ENCODE measurements around the gene PNPLA3.

PNPLA3 gene

DNA sequence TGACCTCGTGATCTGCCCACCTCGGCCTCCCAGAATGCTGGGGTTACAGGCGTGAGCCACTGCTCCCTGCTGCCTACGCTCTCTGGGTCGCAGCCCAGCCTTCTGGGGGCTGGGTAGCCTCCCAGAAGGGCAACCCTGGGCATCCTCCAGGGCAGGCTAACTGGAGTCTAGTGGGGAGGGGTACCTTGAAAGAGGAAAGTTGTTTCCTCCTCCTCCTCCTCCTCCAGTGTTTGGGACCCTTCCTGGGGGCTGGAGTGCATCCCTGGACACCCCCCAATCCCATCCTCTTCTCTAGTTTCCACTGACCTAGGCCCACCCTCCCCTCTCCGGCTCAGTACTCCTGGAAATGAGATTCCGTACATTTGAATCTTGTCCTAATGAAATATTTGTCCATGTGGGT lies 1.3 kb downstream of the PNPLA3 start:
- DNase-seq: no peak

DNA sequence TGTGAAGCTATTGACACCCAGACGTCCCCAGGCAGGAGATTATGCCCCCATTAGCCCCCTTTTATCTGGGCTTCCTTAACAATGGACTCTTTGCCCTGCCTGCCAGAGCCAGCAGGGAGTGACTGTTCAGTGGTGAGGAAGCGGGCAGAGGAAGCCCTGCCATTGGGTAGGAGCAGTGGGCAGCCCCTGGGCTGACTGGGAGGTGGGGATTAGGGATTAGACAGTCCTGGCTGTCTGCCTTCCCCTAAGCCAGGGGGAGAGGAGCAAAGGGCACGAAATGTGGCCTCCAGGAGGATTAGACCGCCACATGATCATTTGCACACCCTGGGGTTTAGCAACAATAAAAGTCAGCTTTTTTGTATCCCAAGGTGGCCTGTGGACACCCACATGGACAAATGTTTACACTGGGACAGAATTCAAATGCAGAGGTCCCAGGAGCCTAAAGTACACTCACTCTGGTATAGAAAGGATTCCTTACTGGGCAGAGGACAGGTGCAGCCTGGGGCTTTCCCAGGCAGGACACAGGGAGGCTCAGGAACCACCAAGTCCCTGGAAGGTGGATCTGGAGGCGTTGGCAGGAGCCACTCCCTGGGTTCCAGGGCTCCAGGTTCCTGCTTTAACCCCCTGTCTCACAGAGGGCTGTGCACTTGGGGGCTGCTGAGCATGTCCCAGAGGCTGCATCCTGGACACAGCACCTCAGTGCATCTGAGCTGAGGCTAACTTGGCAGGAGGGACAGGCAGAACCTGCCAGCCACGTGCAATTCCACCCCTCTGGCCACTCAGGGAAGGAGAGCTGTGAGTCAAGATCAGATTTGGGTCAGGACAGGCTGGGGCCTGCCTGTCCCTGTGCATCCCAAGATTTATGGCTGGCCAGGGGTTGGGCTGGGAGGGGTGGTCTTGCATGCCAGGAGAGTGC lies 2.1 kb downstream of the PNPLA3 start:
- DNase-seq: peak; percentile 62

DNA sequence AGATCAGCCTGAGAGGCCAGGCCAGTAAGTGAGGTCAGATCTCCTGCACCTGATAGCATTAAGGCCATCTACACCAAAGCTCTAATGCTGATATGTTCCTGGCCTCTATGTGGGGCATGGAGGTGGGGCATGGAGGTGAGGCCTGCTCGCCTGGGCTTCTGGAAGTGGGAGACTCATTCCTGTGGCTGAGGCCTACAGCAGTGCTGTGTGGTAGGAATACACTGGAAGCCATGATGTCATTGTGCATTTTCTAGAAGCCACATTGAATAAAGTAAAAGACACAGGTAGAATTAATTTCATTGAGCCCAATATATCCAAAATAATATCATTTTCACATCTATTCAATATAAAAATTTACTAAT lies 2.7 kb downstream of the PNPLA3 start:
- DNase-seq: no peak

GRCh38 chr22:43928468-43928867 lies 4.9 kb downstream of the PNPLA3 start:
- DNase-seq: no peak

- DNase-seq: no peak
Observed at GRCh38 chr22:43928908-43929307, 5.3 kb downstream of the PNPLA3 start.

GRCh38 chr22:43931771-43932170 lies 8.2 kb downstream of the PNPLA3 start:
- no peak for DNase-seq

GRCh38 chr22:43941449-43941848 lies 17.8 kb downstream of the PNPLA3 start:
- DNase-seq: no peak

DNA sequence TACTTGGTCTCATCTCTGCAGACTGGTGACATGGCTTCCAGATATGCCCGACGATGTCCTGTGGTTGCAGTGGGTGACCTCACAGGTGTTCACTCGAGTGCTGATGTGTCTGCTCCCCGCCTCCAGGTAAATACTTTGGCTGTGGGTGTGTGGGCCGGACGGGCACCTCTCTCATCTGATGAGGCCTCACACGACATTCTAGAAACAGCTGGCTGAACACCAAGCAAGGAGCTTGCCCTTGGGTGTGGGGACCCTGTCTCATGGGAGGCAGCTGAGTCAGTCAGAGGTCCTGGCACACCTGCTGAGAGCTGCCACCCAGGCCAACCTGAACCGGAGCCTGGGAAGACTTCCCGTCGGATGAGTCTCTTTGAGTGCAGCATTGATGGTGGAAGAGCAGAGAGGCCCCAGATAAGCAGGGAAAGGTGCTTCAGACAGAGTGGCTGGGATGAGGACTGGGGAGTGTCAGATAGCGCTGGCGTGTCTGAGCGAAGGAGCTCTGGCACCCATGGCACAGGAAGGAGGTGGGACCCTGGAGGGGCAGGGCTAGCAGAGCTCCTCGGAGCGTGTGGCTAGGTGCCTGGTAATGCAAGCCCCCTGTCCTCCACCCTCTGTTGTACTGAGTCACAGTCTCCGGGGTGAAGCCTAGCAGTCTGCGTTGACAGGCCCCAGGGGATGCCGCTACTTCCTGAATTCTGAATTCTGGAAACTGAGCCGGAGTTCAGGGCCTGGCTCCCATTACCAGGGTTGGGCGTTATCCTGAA lies 21.2 kb downstream of the PNPLA3 start:
- no peak for DNase-seq

DNA sequence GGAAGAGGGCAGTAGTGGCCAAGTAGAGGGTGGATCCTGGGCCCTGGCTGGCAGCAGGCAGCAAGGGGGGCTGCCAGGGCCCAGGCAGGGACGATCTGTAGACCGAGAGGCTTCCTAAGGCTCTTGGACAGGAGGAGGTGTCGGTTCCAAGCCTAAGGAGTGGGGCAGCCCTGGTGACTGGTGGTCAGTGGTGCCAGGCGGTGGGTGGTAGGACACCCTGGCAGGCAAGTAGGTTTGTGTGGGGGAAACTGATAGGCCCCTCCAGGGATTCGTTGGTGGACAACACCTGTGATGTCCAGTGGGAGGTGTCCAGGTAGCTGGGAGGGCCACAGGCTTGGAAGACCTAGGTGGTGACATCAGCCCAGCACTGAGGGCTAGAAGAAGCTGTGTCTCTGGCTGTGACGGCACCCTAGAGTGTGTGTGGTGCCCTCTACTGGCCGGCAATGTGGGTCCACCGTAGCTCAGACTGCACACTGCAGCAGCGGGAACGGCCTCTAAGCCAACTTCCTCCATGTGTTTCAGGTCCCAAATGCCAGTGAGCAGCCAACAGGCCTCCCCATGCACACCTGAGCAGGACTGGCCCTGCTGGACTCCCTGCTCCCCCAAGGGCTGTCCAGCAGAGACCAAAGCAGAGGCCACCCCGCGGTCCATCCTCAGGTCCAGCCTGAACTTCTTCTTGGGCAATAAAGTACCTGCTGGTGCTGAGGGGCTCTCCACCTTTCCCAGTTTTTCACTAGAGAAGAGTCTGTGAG lies 22.2 kb downstream of the PNPLA3 start:
- DNase-seq: peak; percentile 46

DNA sequence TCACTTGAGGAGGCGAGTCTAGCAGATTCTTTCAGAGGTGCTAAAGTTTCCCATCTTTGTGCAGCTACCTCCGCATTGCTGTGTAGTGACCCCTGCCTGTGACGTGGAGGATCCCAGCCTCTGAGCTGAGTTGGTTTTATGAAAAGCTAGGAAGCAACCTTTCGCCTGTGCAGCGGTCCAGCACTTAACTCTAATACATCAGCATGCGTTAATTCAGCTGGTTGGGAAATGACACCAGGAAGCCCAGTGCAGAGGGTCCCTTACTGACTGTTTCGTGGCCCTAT lies 22.7 kb downstream of the PNPLA3 start:
- DNase-seq: no peak

DNA sequence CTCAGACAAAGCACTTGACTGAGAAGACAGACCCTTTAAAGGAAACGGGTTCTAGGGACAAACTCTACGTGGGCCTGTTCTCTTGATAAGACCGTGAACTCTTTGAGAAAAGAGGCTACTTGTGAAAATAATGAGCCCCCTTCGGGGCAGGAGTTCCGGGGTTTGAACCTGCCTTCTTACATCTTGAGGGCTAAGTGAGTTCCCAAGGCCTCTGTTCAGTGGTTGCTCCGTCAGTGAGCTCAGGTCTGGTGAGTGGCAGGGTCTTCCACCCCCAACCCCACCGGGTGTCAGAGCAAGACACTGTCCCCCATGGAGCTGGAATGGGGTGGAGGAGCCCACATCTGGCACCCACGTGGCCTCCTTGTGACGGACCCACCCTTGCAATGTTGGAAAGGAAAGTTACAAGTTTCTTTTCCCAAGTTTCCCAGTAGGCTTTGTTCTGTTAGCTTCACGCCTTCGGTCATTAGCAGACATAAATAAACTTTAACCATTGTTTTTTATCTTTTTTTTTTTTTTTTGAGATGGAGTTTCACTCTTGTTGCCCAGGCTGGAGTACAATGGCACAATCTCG lies 25.3 kb downstream of the PNPLA3 start:
- DNase-seq: no peak

DNA sequence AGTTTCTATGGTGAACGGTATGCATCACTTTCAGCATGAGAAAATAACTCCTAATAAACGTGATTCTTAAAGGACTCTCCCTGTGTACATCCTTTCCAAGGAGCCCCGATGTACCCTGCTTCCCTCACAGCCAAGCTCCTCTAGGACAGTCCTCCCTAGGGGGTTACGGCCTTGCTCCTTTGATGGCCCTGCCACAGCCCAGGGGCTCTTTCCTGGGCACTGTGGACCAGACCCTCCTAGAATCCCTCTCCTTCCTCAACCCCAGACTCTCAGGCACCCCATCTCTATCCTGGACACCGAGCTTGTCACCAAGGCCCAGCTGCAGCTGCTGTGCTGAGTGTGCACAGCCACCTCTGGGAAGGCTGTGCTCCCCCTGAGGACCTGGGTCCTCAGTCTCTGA lies 27.8 kb downstream of the PNPLA3 start:
- no peak for DNase-seq

GRCh38 chr22:43951966-43952365 lies 28.4 kb downstream of the PNPLA3 start:
- DNase-seq: no peak

- peak; percentile 23 for DNase-seq
Observed at GRCh38 chr22:43953988-43954785, 30.6 kb downstream of the PNPLA3 start.

DNA sequence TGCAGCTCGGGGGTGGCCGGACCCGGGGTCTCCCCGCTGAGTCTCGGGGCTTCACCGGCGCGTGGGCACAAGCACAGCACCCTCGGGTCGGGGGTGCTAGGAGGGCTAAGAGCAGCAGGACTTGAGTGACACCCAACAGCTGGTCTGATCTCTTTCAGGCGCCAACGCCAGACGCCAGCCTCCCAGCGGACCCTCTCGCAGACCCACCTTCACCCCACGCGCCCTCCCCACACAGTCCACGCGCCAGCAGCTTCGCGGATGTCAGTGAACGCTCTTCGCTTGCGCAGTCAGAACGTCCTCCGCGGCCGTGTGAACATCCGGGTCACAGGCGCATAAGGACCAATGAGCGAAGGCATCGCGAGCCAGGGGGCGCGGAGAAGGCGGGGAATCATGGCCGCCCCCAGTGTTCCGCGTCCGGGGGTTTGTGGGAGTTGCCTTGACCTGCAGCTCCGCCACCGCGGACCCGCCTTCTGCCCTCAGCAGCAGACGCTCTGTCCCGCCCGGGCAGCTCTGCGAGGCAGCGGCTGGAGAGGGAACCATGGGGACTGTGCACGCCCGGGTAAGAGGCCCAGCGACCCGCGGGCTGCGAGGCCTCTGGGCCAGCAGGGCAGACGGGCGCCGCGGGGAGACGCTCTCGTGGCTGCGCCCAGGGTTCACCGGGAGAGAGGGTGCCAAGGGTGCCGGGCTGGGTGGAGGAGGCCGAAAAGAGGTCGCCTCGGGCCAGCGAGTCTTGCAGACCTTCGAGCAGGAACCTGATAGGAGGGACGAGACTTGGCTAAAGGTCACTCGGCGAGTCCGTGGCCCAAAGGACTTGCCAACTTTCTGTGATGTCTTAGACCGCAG lies 31.7 kb downstream of the PNPLA3 start, which contains the start of gene SAMM50:
SAMM50 (plus strand) TSS at position 403 of the 843 bp plus-strand sequence; CDS start at position 539, 136 bp downstream.
- DNase-seq: peak; percentile 96

DNA sequence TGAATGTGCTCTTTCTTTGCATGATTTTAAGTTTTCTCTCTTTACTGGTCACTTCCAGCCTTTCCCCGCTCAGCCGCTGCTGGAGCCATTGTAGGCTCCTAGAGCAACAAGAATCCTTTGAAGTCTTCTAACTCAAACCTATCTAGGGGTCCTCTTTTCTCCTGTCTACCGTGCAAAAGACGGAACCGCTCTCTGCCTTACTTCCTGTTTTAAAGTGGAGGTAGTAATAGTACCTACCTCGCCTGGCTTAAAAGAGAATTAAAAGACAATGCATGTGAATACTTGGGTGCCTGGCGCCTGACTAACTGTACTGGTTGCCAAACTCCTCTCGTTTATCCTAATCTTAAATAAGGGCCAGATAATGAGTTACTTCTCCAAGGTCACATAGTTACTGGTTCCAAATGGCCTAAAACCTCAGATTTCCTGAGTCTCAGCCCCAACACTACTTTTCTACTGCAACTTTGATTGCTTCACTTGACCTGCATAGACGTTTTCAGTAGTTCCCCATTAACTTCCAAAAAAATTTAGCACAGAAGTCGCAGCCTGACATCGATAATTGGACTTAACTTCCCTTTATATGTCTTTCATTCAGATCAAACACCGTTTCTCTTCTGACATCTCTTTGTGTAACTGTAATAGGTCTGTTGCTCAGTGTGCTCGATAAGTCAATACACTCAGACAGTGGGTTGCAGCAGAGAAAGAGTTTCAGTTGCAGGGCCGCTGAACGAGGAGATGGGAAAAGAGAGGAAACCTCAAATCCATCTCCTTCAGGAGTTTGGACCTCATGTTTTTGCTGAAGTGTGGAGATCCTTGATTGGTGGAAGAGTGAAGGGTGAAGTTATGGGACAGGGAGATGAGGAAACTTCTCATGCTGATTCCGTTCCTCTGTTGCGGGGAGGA lies 32.5 kb downstream of the PNPLA3 start:
- DNase-seq: peak; percentile 51

DNA sequence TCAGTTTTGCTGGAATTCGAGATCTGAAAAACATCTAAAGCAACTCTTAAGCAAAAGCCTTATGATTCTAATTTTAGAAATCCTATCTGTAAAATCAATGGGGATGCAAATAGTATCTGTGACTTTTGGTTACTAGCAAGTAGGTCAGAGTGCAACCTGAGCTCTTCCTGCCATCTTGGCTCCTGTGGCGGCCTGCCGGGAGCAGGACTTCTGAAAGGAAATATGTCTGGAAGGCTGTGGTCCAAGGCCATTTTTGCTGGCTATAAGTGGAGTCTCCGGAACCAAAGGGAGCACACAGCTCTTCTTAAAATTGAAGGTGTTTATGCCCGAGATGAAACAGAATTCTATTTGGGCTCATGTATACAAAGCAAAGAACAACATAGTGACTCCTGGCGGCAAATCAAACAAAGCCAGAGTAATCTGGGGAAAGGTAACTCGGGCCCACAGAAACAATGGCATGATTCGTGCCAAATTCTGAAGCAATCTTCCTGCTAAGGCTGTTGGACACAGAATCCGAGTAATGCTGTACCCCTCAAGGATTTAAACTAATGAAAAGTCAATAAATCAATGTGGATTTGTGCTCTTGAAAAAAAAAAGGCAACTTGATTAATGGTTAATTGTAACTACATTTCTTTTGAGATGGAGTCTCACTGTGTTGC lies 33.3 kb downstream of the PNPLA3 start:
- DNase-seq: no peak

DNA sequence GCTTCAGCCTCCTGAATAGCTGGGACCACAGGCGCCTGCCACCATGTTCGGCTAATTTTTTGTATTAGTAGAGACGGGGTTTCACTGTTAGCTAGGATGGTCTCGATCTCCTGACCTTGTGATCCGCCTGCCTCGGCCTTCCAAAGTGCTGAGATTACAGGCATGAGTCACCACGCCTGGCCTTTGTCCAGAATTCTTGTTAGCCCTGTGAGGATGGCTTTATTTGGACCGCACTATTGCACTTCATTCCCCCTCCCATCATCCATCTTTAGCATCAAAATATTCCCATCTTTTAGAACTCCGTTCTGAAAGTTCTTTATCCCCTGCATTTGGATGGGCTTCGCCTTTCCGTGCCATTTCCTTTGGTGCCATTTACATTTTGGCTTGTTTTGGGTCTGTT lies 34.3 kb downstream of the PNPLA3 start:
- no peak for DNase-seq

DNA sequence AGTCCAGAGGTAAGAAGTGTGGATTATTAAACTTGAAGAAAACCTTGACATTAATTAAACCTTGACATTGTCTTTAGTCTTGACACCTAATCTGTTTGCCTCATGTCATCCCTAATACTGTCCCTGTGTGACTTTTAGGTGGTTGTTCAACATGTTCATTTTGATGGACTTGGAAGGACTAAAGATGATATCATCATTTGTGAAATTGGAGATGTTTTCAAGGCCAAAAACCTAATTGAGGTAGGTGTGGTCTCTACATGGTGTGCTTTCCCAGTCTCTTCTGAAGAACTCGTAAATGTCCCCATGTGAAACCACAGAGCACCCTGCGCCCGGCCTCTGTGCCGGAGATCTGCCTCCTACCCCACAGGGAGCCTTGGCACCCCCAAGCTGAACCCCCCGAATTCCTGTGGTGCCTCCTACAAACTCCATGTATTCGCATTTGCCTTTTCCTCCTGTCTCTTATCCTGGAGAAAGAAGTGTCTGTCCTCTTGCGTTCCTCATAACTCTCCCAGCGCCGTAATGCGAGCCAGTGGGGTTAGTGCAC lies 40.8 kb downstream of the PNPLA3 start:
- DNase-seq: no peak
